ENCODE data around the gene HPX.

HPX gene

DNA sequence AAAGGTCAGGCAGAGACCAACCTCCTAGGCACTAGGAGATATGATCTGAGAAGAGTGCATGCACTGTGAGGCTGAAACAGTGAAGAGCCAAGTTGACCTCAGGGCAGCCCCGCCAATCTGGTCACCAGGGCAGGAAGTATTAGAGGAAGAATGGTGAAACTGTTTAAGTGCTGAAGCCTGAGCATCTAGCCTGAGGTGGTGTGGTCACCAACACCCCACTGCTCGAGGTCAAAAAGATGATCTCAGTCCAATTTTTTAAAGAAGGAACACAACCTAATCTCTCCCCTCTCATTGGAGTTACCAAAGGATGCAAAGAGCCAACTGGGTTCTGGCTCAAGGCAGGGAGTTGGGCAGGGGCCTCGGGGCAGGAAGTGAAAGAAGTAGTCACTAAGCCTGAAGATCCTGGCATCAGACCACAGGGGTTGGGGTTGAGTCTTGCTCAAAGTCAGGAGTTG lies 25.9 kb downstream of the HPX start:
- peak in 1 of 6 experiments; percentile 12 for DNase-seq

DNA sequence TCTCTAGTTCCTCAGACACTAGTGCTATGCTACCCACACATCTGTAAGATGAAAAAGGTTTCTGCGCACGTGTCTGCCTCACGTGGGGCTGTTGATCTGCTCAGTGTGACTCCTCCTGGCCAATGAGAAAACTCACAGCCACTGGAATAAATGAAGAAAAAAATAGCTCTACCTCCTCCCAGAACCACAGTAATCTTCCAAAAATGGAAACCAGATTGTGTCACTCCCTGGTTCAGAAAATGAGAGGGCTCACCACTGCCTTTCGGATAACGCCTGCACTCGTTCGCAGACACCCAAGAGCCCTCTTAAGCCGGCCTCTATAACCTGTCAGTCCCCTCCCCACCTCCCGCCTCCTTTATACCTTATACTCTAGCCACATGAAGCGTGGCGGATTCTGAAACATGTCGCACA lies 27.0 kb downstream of the HPX start:
- DNase-seq: peak; percentile 65 to 87 (median 84)

DNA sequence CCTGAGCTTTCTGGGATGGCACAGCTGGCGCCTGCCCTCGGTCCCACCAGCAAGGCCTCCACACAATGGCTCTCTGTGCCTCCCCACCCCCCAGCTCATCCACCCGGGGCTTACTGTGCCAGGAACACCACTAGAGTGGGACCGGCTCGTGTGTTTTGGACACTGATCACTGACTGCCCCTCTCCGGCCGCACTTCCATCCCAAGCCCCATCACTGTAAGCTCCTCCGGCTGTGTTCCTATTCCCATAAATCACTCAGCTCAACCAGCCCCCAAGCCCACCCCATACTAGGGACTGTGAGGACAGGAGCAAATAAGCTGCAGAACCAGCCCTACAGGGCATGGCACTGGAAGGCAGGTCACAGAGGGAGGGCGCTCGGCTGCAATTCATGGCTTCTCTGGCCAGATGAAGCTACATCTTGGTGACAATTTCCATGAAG lies 29.2 kb downstream of the HPX start:
- no peak for DNase-seq

- no peak for DNase-seq
Observed at GRCh38 chr11:6410695-6411430, 29.9 kb downstream of the HPX start.

GRCh38 chr11:6406370-6406769 lies 34.4 kb downstream of the HPX start:
- no peak for DNase-seq

- DNase-seq: no peak
Observed at GRCh38 chr11:6405846-6406245, 34.9 kb downstream of the HPX start.

GRCh38 chr11:6405052-6405667 lies 35.6 kb downstream of the HPX start:
- peak in 3 of 6 experiments; percentile 7 to 18 (median 10) for DNase-seq

DNA sequence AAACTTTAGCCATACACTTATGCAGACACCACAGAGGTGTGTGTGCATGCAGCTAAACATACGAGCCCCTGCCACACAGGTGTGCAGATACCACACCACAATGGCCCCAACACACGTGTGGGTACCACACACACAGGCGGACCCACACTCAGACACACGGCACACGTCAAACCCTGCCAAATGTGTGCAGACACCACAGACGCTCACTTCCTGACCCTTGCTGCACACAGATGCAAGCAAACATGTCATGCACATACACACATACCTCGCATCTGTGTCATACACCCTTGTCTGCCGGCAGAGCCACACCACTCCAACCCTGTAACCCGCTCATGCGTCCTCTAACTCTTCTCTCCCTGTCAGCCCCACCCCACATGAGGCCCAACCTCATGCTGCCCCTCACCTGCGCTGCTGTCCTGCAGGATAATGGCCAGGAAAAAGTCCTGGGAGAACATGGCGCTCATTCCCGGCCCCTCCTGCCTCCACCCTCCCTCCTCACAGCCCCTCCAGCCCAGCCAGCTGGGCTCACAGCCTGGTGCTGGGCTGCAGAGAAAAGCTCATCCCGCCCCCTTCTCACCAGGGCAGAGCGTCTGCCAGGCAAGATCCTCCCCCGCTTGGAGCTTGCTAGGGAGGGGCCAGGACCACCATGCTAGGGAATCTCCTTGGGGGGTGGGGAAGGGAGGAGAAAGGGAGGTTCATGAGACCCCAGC lies 36.3 kb downstream of the HPX start:
- peak; percentile 24 to 68 (median 57) for DNase-seq

DNA sequence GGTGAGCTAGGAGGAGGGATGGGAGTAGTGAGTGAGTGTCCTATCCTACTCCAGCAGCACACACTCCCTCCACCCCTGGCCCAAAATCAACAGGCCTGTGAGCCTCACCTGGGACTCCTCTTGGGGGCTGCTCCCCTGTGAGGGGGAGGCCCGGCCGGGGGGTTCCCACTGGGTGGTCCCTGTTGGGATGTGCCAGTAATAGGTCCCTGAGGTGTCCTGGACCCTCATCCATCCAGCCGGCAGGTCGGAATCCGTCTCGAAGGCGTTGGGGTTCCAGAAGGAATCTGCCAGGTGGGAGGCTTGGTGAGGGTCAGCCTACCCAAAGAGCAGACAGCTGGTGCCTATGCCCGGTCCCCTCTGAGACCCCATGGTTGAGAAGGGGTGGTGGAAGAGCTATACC lies 37.2 kb downstream of the HPX start:
- no peak for DNase-seq

DNA sequence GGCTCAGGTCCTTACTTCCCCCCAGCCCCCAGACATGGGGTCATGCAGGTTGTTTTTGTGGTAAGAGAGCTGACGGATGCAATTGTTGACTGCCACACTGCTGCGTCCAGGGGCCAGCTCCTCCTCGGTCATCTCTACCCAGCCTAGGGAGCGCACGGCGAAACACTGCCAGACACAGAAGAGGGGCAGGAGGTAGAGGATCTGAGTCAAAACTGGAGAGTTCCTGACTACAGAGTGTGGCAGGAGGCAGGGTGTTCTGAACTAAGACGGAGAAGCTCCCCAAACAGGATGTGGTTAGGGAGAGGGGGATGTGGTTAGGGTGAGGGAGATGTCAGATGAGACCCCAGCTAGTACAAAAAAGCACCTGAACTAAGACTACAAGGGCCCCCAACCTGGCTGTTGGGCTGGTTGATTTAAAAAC lies 38.2 kb downstream of the HPX start:
- peak; percentile 70 to 98 (median 90) for DNase-seq

GRCh38 chr11:6402061-6402470 lies 38.7 kb downstream of the HPX start:
- DNase-seq: peak in 3 of 6 experiments; percentile 40 to 78 (median 54)

- peak in 1 of 6 experiments; percentile 13 for DNase-seq
Observed at GRCh38 chr11:6401464-6401863, 39.3 kb downstream of the HPX start.

DNA sequence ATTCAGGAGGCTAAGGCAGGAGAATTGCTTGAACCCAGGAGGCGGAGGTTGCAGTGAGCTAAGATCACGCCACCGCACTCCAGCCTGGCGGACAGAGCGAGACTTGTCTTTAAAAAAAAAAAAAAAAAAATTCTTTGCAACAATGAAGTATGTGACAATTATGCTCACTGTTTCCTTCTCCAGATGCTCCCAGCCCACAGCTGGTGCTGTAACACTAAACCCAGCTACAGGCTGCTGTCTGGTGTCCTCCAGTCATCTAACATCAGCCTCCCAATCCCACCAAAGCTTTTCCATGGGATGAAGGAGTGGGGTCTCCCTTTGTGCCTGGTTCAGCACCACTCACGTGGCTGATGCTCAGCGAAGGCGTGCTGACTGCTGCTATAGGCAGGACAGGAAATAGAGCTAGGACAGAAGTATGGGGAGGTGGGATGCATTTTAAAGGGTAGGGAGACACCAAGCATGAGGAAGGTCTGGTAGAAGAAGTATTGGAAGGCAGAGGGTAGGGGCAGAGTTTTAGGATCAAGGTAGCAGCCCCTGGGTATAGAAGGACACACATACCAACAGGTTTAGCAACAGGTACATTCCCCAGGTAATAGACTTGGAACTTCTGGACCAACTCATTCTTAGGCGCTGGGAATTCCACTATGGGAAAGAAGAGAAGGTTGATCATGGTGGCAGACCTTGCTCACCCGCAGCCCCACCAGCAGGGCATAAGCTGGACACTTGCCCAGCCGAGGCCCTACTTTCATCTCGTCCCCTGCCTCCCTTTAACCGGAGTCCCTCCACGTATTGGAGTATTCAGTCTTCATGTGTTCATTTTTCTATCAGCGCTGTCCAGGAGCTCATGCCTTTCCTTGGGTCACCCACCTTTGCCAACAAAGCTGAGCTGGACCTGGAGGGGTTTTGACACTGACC lies 40.1 kb downstream of the HPX start:
- DNase-seq: no peak

DNA sequence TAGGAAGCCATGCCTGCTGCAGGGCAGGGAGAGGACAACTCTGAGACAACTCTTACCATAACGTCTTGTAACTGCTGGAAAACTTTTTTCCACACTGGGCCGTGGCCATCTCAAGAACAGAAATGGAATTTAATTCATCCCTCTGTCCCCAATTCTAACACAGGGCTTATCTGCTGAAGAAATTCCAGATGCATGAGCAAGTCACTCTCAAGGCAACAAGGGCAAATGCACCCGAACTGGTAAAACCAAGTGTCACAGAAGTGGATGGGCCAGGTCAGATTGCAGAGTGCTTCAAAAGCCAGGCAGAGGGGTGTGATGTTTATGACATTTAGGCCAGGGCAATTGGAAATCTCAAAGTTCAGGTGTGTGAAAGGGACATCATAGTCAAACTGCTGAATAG lies 43.2 kb downstream of the HPX start:
- DNase-seq: no peak

DNA sequence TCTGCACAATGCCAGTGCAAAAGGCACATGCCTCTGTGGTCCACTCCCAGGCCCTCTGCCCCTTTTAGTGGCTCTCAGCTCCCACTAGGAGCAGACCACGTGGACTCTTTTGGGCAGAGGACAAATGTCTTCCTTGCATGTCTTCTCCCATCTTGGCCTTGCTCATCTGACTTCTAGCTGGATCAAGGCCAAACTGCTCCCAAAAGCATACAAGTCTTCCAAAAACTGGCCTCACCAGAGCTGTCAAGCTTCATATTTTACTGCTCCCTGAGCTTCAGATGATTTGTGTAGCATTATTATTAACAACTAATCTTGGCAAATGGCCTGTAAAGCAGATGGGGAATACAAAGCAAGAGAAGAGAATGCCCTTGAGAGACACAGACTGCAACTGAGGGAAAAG lies 43.6 kb downstream of the HPX start:
- DNase-seq: no peak

DNA sequence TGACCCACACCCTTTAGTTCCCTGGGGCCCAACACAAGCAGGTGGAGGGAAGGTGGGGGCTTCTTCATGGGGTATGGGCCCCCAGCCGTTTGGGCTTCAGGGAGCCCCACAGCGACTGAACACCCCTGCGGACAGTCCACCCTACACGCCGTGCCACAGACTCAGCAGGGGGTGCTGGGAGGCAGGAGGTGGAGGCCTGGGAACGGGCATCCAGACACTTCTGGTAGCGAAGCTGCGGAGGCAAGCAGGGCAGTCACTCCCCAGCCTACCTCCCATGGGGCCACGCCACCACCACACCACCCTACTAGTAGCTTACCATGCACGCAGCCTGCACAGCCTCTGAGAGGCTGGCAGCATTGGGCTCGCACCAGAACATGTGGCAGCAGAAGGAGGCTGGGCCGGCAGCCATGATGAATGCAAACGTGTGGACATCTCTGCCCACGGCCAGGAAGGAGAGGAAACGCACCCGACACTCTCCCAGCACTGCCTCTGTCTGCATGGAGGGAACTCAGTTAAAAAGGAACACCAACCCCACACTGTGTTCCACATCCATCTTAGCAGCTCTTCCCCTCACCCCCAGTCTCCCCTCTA lies 45.2 kb downstream of the HPX start:
- no peak for DNase-seq

DNA sequence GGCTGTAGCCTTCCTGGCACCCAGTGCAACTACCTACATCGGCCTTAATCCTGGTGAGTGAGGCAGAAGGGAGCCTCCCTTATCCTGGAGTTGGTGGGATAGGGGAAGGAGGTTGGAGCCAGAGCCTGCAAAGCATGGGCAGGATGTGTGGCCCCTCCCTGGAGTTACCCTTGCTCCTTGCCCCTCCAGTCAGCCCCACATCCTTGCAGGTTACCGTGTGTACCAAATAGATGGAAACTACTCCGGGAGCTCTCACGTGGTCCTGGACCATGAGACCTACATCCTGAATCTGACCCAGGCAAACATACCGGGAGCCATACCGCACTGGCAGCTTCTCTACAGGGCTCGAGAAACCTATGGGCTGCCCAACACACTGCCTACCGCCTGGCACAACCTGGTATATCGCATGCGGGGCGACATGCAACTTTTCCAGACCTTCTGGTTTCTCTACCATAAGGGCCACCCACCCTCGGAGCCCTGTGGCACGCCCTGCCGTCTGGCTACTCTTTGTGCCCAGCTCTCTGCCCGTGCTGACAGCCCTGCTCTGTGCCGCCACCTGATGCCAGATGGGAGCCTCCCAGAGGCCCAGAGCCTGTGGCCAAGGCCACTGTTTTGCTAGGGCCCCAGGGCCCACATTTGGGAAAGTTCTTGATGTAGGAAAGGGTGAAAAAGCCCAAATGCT lies 46.7 kb downstream of the HPX start:
- no peak for DNase-seq

DNA sequence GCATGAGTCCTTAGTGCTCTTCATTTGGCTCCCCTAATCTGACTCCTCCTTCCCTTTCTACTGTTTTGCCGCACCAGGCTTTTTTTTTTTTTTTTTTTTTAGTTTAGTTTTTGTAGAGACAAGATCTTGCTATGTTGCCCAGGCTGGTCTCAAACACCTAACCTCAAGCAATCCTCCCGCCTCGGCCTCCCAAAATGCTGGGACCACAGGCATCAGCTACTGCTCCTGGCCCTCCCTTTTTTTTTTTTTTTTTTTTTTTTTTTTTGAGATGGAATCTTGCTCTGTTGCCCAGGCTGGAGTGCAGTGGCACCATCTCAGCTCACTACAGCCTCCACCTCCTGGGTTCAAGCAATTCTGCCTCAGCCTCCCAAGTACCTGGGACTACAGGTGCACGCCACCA lies 48.5 kb downstream of the HPX start:
- peak in 3 of 6 experiments; percentile 21 to 56 (median 27) for DNase-seq

- DNase-seq: peak in 1 of 6 experiments; percentile 56
Observed at GRCh38 chr11:6391537-6392134, 49.2 kb downstream of the HPX start.

DNA sequence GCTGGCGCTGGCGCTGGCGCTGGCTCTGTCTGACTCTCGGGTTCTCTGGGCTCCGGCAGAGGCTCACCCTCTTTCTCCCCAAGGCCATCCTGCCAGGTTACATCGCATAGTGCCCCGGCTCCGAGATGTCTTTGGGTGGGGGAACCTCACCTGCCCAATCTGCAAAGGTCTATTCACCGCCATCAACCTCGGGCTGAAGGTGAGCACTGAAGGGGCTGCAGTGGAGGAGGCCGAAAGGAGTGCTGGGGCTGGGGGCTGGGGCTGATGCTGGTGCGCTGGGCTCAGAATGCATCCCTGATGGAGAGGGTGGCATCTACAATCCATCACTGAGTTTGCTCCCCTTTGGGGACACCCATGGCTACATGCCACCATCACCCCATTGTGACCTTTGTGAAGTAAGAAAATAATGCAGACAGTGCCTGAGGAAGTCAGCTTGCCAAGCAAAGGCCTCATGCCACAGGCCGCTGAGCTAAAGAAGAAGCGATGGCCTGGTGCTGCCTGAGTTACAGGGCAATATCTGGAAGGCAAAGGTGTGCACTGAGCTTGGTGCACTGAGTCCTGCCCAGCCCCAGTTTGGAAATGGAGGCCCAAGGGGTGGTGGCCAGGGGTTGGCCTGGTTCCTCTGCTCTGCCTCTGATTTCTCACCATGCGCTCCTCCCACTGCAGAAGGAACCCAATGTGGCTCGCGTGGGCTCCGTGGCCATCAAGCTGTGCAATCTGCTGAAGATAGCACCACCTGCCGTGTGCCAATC lies 49.9 kb downstream of the HPX start:
- peak in 3 of 6 experiments; percentile 41 to 62 (median 59) for DNase-seq

Data from stimulated activated naive CD4-positive, alpha-beta T cell (primary cell).